IMR-90 (cell line): ENCODE measurements around the gene STAT3. TPM values are rescaled to one million over a fixed set of nuclear protein-coding genes. Genes with fewer than 3 reads are reported as not detected.

Experiments
- ATAC-seq: fragments of 200-7000 bp; cut with Tn5 transposase; 2 replicates; pipeline ENCODE4 v1.9.1; 2020; ENCODE audit warnings: low read depth, mild to moderate bottlenecking, moderate library complexity
- BruUV-seq: library from RNA; stranded (reverse); fragments of 400-500 nt; replicated peaks from 2 replicates; lab custom pipeline; 2021; lab: Mats Ljungman, UMichigan
- CTCF ChIA-PET: fragments of 300-600 bp; formaldehyde crosslinking; extraction: SDS; loops from one replicate; lab custom pipeline; 2021; ENCODE audit warnings: antibody characterized with exemption; lab: Yijun Ruan, JAX
- POLR2A ChIA-PET: fragments of 300-600 bp; sonication (Branson Sonifier 250); formaldehyde crosslinking; loops from one replicate; lab custom pipeline; 2022; ENCODE audit warnings: antibody characterized with exemption; ENCODE audit not compliant: unreplicated experiment; lab: Charles Lee
- DNase-seq: peaks from one replicate; pipeline ENCODE4 v3.0.0; 2013
- H2AFZ ChIP-seq: replicated peaks from 2 replicates; pipeline ENCODE3; 2013; ENCODE audit warnings: low read length, mild to moderate bottlenecking; ENCODE audit not compliant: poor library complexity
- H2AK5ac ChIP-seq: 2 replicates; pipeline ENCODE4 v1.6.1; 2013; ENCODE audit warnings: low read depth, low read length, inconsistent platforms
- H2AK9ac ChIP-seq: replicated peaks from 2 replicates; pipeline ENCODE3; 2013; ENCODE audit warnings: mild to moderate bottlenecking, low read depth, low read length, moderate library complexity; ENCODE audit not compliant: poor library complexity
- H2BK120ac ChIP-seq: 2 replicates; pipeline ENCODE4 v1.6.1; 2013; ENCODE audit warnings: low read depth, low read length, inconsistent platforms
- H2BK15ac ChIP-seq: 3 replicates; pipeline ENCODE4 v1.6.1; 2013; ENCODE audit warnings: low read depth, low read length, inconsistent platforms
- H2BK20ac ChIP-seq: 2 replicates; pipeline ENCODE4 v1.6.1; 2013; ENCODE audit warnings: low read depth, mild to moderate bottlenecking, inconsistent platforms, low read length, moderate library complexity
- H2BK5ac ChIP-seq: 2 replicates; pipeline ENCODE4 v1.6.1; 2013; ENCODE audit warnings: mild to moderate bottlenecking, low read depth, low read length, inconsistent platforms; ENCODE audit not compliant: poor library complexity, severe bottlenecking
- H3K14ac ChIP-seq: replicated peaks from 2 replicates; pipeline ENCODE4 v1.6.1; 2013; ENCODE audit warnings: low read depth, low read length, inconsistent platforms
- H3K18ac ChIP-seq: 2 replicates; pipeline ENCODE4 v1.6.1; 2013; ENCODE audit warnings: low read depth, low read length, control low read depth
- H3K23ac ChIP-seq: 2 replicates; pipeline ENCODE4 v1.6.1; 2013; ENCODE audit warnings: low read depth, low read length, inconsistent platforms
- H3K27ac ChIP-seq: 2 replicates; pipeline ENCODE4 v1.5.1; 2013; ENCODE audit warnings: mild to moderate bottlenecking, control low read depth, low read length; ENCODE audit not compliant: insufficient read depth
- H3K27me3 ChIP-seq: 2 replicates; pipeline ENCODE4 v1.6.1; 2013; ENCODE audit warnings: low read length; ENCODE audit not compliant: control insufficient read depth, insufficient read depth
- H3K36me3 ChIP-seq: 2 replicates; pipeline ENCODE4 v1.6.1; 2013; ENCODE audit warnings: low read length, mixed read lengths; ENCODE audit not compliant: control insufficient read depth, insufficient read depth
- H3K4ac ChIP-seq: 2 replicates; pipeline ENCODE4 v1.6.1; 2013; ENCODE audit warnings: low read depth, low read length, inconsistent platforms
- H3K4me1 ChIP-seq: 2 replicates; pipeline ENCODE4 v1.6.1; 2013; ENCODE audit warnings: low read length, mixed read lengths; ENCODE audit not compliant: control insufficient read depth, insufficient read depth
- H3K4me2 ChIP-seq: 2 replicates; pipeline ENCODE4 v1.6.1; 2013; ENCODE audit warnings: low read depth, mild to moderate bottlenecking, control low read depth, low read length, moderate library complexity
- H3K4me3 ChIP-seq: 2 replicates; pipeline ENCODE4 v1.5.1; 2013; ENCODE audit warnings: low read depth, mild to moderate bottlenecking, control low read depth, low read length, moderate library complexity; ENCODE audit not compliant: insufficient read depth
- H3K56ac ChIP-seq: 2 replicates; pipeline ENCODE4 v1.6.1; 2013; ENCODE audit warnings: low read length, inconsistent platforms; ENCODE audit not compliant: insufficient read depth; ENCODE audit errors: extremely low read depth
- H3K79me1 ChIP-seq, 2 experiments: 2 replicates each; pipeline ENCODE4 v1.6.1; 2013; ENCODE audit warnings: low read length in 2 of 2, inconsistent platforms in 1 of 2, low read depth in 1 of 2
- H3K9ac ChIP-seq: 2 replicates; pipeline ENCODE4 v1.6.1; 2013; ENCODE audit warnings: low read depth, low read length, control low read depth
- H3K9me1 ChIP-seq: 2 replicates; pipeline ENCODE4 v1.6.1; 2013; ENCODE audit warnings: low read length, inconsistent platforms; ENCODE audit not compliant: insufficient read depth
- H3K9me3 ChIP-seq: 2 replicates; pipeline ENCODE4 v1.6.1; 2013; ENCODE audit warnings: low read length; ENCODE audit not compliant: control insufficient read depth, insufficient read depth
- H4K20me1 ChIP-seq: 2 replicates; pipeline ENCODE4 v1.6.1; 2013; ENCODE audit warnings: low read length, inconsistent platforms; ENCODE audit not compliant: insufficient read depth
- H4K5ac ChIP-seq: 2 replicates; pipeline ENCODE4 v1.6.1; 2013; ENCODE audit warnings: mild to moderate bottlenecking, low read depth, low read length, control low read depth
- H4K8ac ChIP-seq, 2 experiments: 2 replicates each; pipeline ENCODE4 v1.6.1; 2013; ENCODE audit warnings: low read depth in 2 of 2, low read length in 2 of 2, control low read depth in 1 of 2, inconsistent platforms in 1 of 2
- H4K91ac ChIP-seq: 2 replicates; pipeline ENCODE4 v1.6.1; 2013; ENCODE audit warnings: low read depth, low read length, inconsistent platforms; ENCODE audit not compliant: insufficient read depth
- BHLHE40 ChIP-seq: fragments of 150-350 bp; IDR thresholded peaks from 2 replicates; pipeline ENCODE4 v1.6.1; 2016; ENCODE audit warnings: mild to moderate bottlenecking, low read depth, low read length
- CHD1 ChIP-seq: IDR thresholded peaks from 2 replicates; pipeline ENCODE4 v1.6.1; 2012; ENCODE audit warnings: low read depth, low read length, improper control_type of control experiment
- ELK1 ChIP-seq: fragments of 150-350 bp; IDR thresholded peaks from 2 replicates; pipeline ENCODE4 v1.6.1; 2016; ENCODE audit warnings: low read depth, mild to moderate bottlenecking, low read length, moderate library complexity, borderline replicate concordance
- FOS ChIP-seq: fragments of 150-350 bp; IDR thresholded peaks from 2 replicates; pipeline ENCODE4 v1.6.1; 2016; ENCODE audit warnings: low read depth, low read length
- MAFK ChIP-seq: IDR thresholded peaks from 2 replicates; pipeline ENCODE4 v1.6.1; 2012; ENCODE audit warnings: low read depth, low read length, improper control_type of control experiment
- MAZ ChIP-seq: IDR thresholded peaks from 2 replicates; pipeline ENCODE4 v1.6.1; 2012; ENCODE audit warnings: low read depth, mild to moderate bottlenecking, low read length, improper control_type of control experiment, moderate library complexity, borderline replicate concordance
- MXI1 ChIP-seq: IDR thresholded peaks from 2 replicates; pipeline ENCODE4 v1.6.1; 2012; ENCODE audit warnings: low read depth, mild to moderate bottlenecking, low read length, moderate library complexity, borderline replicate concordance
- RAD21 ChIP-seq: IDR thresholded peaks from 2 replicates; pipeline ENCODE4 v1.6.1; 2012; ENCODE audit warnings: low read length, improper control_type of control experiment
- RCOR1 ChIP-seq: IDR thresholded peaks from 2 replicates; pipeline ENCODE4 v1.6.1; 2012; ENCODE audit warnings: mild to moderate bottlenecking, low read length, improper control_type of control experiment; ENCODE audit not compliant: insufficient replicate concordance
- RFX5 ChIP-seq: IDR thresholded peaks from 2 replicates; pipeline ENCODE4 v1.8.0; 2012; ENCODE audit warnings: low read depth, mild to moderate bottlenecking, low read length, moderate library complexity
- SMC3 ChIP-seq: fragments of 150-350 bp; IDR thresholded peaks from 2 replicates; pipeline ENCODE4 v1.6.1; 2016; ENCODE audit warnings: low read depth, mild to moderate bottlenecking, antibody characterized with exemption, low read length, moderate library complexity
- USF2 ChIP-seq: fragments of 150-350 bp; IDR thresholded peaks from 2 replicates; pipeline ENCODE4 v1.6.1; 2017; ENCODE audit warnings: mild to moderate bottlenecking, antibody characterized with exemption, low read length, low read depth
- WGBS, 2 experiments: methylation state at CpG; one replicate each; pipeline versions ENCODE4 v1.1.5 to v1.1.7; 2013; ENCODE audit warnings: missing lambda C conversion rate in 2 of 2; ENCODE audit not compliant: insufficient read length in 1 of 2; ENCODE audit errors: extremely low coverage in 2 of 2; 5-methylcytosine and 5-hydroxymethylcytosine counted together
- dilution Hi-C: fragments of 300-500 bp; cut with HindIII; formaldehyde crosslinking; loops from one replicate; pipeline ENCODE4 v1.14.3; 2018; ENCODE audit warnings: low sequenced_read_pairs; ENCODE audit not compliant: unreplicated experiment
- in situ Hi-C: fragments of 300-500 bp; cut with MboI; formaldehyde crosslinking; loops from 3 replicates; pipeline ENCODE4 v1.14.3; 2019; ENCODE audit warnings: low sequenced_read_pairs, inconsistent platforms, mixed read lengths
- intact Hi-C: fragments of 100-400 bp; cut with micrococcal nuclease; formaldehyde crosslinking; loops from 2 replicates; pipeline ENCODE4 v1.10.0; 2022
- polyA plus RNA-seq, 3 experiments: library from polyadenylated mRNA; depleted of rRNA; stranded (reverse); fragments of >200 nt; gene quantifications; 2 replicates each; pipeline ENCODE4 v1.2.3, GENCODE V29; 2012; ENCODE audit warnings: low replicate concordance in 1 of 3
- total RNA-seq: library from RNA; depleted of rRNA; stranded (reverse); fragments of >200 nt; gene quantifications from 2 replicates; pipeline ENCODE4 v1.2.3, GENCODE V29; 2012

STAT3 gene
- total and polyA plus RNA-seq, 2 of the 4 experiments (the other 2 are of a cell fraction), result 47.2 to 66.3 TPM

GRCh38 chr17:42304187-42305030 lies 83.8 kb downstream of the STAT3 start (continued):
- TF ChIP-seq SMC3, result no peak

GRCh38 chr17:42303694-42304093 lies 84.5 kb downstream of the STAT3 start:
- Histone ChIP-seq H4K20me1 (no peaks in the 10 kb centered on the region), H3K27ac (no peak overlapping the region), H3K79me1 (no peaks in the 10 kb centered on the region), H4K8ac (no peak overlapping the region), H2AK5ac (no peak overlapping the region), H2BK120ac (no peak overlapping the region), H4K5ac (no peak overlapping the region), H2AFZ (no peak overlapping the region), H3K4me3 (no peak overlapping the region), H3K4ac (no peak overlapping the region), H3K27me3 (no peaks in the 10 kb centered on the region), H2BK15ac (no peak overlapping the region), H4K91ac (no peak overlapping the region), H3K14ac (no peak overlapping the region), H2BK5ac (no peak overlapping the region), H2AK9ac (no peak overlapping the region), H3K4me2 (no peak overlapping the region), H3K56ac (no peak overlapping the region), H3K4me1 (no peaks in the 10 kb centered on the region), H3K36me3 (peaks cover 10% of the 10 kb centered on the region), H2BK20ac (no peak overlapping the region), H3K9me3 (no peaks in the 10 kb centered on the region), H3K9me1 (no peaks in the 10 kb centered on the region), H3K18ac (no peak overlapping the region), H3K9ac (no peak overlapping the region), H3K23ac (no peak overlapping the region)
- ChIA-PET POLR2A (no interaction called here), CTCF (no interaction called here)
- dilution Hi-C loops (no loop called here), intact Hi-C loops (no loop called here), in situ Hi-C loops (no loop called here)
- WGBS, 2 experiments, result 20% methylated on average over 1 of the region's 3 CpGs; no CpG with 5 or more reads in 1 of the 2 experiments
- no TSS peak for BruUV-seq
- ATAC-seq, result no peak
- DNase-seq, result no peak
- TF ChIP-seq BHLHE40, result no peak
- TF ChIP-seq MAFK, result no peak
- TF ChIP-seq ELK1, result no peak
- TF ChIP-seq USF2, result no peak
- TF ChIP-seq FOS, result no peak
- no peak for TF ChIP-seq SMC3
- TF ChIP-seq RCOR1, result no peak
- TF ChIP-seq MAZ, result no peak
- no peak for TF ChIP-seq RAD21
- TF ChIP-seq MXI1, result no peak
- no peak for TF ChIP-seq RFX5
- TF ChIP-seq CHD1, result no peak
